Right renal pelvis (tissue), 4 donors: ENCODE measurements around the gene UCN. TPM values are rescaled to one million over a fixed set of nuclear protein-coding genes. Genes with fewer than 3 reads are reported as not detected.

Source experiments
- DNase-seq, 4 donors: peaks; one replicate each; pipeline ENCODE4 v3.0.0-alpha.2; 2013; ENCODE audit warnings: low read depth in 4 of 4, low spot score in 3 of 4, missing footprints in 1 of 4
- polyA plus RNA-seq, 4 donors: library from polyadenylated mRNA; unstranded; fragments of 120-200 nt; gene quantifications; one replicate each; pipeline ENCODE4 v1.2.1, GENCODE V29; 2013; ENCODE audit not compliant: insufficient read length in 4 of 4

Gene UCN
- polyA plus RNA-seq, 4 donors, result 0.39 to 1.1 (median 0.80) TPM

DNA sequence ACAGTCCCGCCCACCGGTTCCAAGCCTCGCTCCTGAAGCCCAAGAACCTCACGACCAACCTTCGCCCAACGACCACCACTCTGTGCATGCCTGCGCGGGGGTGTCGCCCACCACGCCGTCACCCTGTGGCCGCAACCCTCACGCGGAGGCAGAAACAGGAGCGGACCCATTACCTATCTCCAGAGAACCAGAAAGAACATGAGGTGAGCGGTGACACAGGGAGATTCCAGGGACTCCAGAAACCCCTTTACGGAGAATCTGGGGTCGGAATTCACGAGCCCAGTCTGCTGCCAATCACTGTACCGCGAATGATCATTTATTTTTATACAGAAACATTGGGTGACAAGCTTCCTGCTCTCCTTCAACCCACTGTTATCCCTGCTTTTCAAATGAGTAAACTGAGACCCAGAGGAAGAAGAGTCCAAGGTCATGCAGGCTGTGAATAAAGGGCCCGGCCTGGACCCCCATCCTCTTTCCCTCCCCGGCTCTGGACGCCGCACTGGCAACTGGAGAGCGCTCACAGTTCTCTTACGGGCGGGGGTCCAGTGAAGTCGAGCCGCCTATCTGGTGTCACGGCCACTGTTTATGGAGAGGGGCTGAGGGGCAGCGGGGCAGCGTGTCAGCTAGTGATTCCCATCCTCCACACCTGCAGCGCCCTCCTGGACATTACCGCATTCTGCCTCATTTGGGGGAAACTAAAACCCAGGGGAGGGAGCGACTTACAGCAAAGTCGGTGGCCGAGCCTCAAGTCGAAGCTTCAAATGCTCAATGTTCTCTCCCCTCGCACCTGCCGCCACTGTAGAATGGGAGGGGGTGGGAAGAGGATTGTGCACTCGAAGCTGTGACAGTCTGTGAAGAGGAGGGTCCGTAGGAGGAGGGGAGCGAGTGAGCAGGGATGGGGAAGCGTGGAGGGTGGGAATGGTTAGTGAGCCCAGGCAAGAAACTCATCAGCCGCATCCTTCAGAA, 44.7 kb downstream of the UCN start:
- no peak for DNase-seq

DNA sequence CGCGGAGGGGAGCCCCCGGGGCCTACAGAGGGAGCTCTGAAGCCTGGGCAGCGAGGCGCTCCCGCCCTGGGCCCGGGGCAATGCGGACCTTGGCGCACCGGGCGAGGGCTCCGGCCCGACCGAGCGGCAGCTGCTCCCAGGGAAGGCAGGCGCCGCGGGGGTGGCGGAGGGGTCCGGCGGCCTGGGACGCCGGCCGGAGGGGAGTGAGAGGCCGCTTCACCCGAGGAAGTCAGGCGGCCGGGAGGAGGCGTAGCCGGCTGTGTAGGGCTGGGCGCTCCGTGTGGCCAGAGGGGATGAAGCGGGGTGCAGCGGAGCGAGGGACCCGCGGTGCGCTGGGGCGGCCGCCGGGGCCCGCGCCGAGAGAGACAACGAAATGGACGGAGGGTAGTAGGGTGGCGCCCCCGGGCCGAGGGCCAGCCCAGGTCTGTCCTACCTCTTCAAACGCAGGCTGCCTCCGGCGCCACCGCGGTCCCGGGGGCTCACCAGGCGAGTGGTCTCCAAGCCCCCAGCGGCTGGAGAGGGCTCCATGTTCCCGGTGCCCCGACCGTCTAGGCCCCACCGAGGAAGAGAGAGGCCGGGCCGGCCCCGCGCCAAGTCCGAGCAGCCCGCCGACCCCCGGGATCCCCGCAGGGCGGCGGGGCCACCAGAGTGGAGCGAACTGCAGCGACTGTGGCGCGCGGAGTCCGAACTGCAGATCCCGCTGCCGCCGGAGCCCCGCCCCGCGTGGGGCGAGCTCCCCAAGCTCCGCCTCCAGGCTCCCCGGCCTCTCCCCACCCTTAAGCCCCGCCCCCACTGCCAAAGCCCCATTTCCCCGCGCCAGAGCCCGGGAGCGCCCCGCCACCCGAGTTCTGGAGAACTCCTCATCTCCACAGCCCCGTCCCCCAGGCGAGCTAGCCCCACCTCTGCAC, 45.6 kb downstream of the UCN start, which contains the start of gene SLC30A3:
Gene SLC30A3 (minus strand): TSS at position 669 of the 908 bp plus-strand sequence. CDS start 141 bp downstream, at position 528.
- DNase-seq, result no peak

DNA sequence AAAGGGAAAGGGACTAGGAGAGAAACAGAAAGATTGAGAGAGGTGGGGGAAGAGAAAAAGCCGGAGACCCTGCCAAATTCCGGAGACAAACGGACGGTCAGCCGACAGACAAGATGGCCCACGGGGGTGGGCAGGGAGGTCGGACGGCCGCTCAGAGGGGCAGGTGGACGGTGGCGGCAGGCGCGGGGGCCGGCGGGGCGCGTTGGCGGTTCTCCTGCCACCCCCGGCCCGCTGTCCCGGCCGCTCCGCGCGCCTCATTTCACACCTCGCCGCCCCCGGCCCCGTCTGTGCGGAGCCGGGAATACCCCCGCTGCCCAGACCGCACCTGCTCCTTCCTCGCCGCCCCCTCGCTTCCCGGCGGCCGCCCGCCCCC, 46.3 kb downstream of the UCN start:
- DNase-seq, result no peak

DNA sequence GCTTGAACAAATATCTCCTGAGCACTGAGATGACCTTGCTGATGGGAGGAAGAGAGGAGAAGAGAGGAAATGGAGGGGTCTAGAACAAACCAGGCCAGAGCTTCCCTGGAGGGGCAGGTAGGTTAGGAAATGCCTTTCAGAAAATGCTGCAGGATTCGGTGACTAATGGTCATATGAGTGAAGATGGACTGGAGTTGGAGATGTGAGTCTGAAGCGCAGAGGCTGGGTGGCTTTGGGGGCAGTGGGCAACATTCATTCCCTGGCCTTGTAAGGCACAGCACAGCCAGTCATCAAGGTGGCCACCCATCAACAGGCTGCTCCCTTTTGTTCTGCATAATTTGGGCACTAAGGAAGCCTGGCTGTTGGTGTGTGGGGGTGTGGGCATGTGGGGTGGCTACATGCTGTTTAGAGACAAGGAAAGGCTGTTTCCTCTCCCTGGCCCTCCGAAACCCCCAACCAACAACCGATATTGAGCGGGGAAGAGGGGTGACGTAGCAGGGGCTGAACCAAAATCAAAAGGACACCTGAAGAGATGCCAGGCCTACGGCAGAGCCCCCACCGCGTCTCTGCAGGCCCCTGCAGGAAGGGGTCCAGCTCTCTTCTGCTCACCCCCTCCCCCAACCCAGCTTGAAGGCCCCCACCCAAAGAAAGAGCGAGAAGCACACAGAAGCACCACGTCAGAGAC, 46.9 kb downstream of the UCN start:
- DNase-seq, result no peak

DNA sequence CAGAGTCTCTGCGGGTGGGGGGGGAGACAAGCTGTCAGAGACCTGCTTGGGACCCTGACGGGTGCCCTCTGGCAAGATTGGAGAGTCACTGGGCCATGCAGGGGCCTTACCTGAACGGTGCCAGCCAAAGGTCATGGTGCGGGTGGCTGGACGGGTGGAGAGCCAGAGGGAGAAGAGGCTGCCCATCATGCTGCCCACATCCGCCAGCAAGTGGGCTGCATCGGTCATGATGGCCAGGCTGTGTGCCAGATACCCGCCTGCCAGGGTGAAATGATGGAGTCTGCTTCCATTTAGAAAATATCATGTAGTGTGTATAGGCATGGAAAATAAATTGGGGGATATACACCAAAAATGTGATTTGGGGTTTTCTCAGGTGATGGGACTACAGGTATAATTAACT, 50.2 kb downstream of the UCN start:
- no peak for DNase-seq

Other genes with a start within 250 kb of the UCN start
- 100 to 1,000 TPM; 242 to 277 (median 260) TPM for gene OST4, start 236.8 kb downstream of the UCN start, polyA plus RNA-seq
- gene EMILIN1, start 229.8 kb downstream of the UCN start, polyA plus RNA-seq, result 100 to 1,000 TPM in 1 of 4 donors, 10 to 100 TPM in 3; 61.5 to 121 (median 86.3) TPM
- 10 to 100 TPM; 43.9 to 59.9 (median 51.2) TPM for gene KHK, start 221.7 kb downstream of the UCN start, polyA plus RNA-seq
- gene CGREF1, start 189.3 kb downstream of the UCN start, polyA plus RNA-seq, result 1 to 10 TPM; 4.6 to 7.5 (median 6.1) TPM
- 1 to 10 TPM; 1.2 to 2.1 (median 1.3) TPM for gene ABHD1, start 184.6 kb downstream of the UCN start, polyA plus RNA-seq
- gene PREB, start 173.8 kb downstream of the UCN start, polyA plus RNA-seq, result 10 to 100 TPM; 46.4 to 56.9 (median 51.4) TPM
- under 1 TPM in 1 of 4 donors, not detected in 3; 0.04 TPM for gene PRR30, start 169.0 kb downstream of the UCN start, polyA plus RNA-seq
- under 1 TPM; 0.46 to 0.79 (median 0.59) TPM for gene TCF23, start 159.4 kb downstream of the UCN start, polyA plus RNA-seq
- 100 to 1,000 TPM; 157 to 190 (median 171) TPM for gene ATRAID, start 96.4 kb downstream of the UCN start, polyA plus RNA-seq
- gene SLC5A6, start 96.2 kb downstream of the UCN start, polyA plus RNA-seq, result 10 to 100 TPM; 31.5 to 39.6 (median 37.7) TPM
- gene CAD, start 91.1 kb downstream of the UCN start, polyA plus RNA-seq, result 10 to 100 TPM; 36.0 to 47.7 (median 42.1) TPM
- 1 to 10 TPM; 5.1 to 7.8 (median 7.6) TPM for gene SLC30A3, start 45.4 kb downstream of the UCN start, polyA plus RNA-seq
- 1 to 10 TPM in 2 of 4 donors, under 1 TPM in 2; 0.55 to 1.1 (median 0.88) TPM for gene DNAJC5G, start 33.0 kb downstream of the UCN start, polyA plus RNA-seq
- 1 to 10 TPM; 3.5 to 6.3 (median 4.6) TPM for gene TRIM54, start 26.0 kb downstream of the UCN start, polyA plus RNA-seq
- gene MPV17, start 14.7 kb upstream of the UCN start, polyA plus RNA-seq, result 10 to 100 TPM; 76.0 to 86.2 (median 78.0) TPM
- 10 to 100 TPM; 62.8 to 77.1 (median 72.7) TPM for gene GTF3C2, start 48.3 kb upstream of the UCN start, polyA plus RNA-seq
- gene EIF2B4, start 61.9 kb upstream of the UCN start, polyA plus RNA-seq, result 10 to 100 TPM; 48.2 to 54.5 (median 52.9) TPM
- gene SNX17, start 62.2 kb upstream of the UCN start, polyA plus RNA-seq, result 100 to 1,000 TPM; 102 to 128 (median 108) TPM
- gene ZNF513, start 72.3 kb upstream of the UCN start, polyA plus RNA-seq, result 10 to 100 TPM; 16.7 to 25.9 (median 18.4) TPM
- gene PPM1G, start 101.1 kb upstream of the UCN start, polyA plus RNA-seq, result 10 to 100 TPM; 92.4 to 98.5 (median 94.7) TPM
- 100 to 1,000 TPM; 123 to 138 (median 132) TPM for gene NRBP1, start 120.2 kb upstream of the UCN start, polyA plus RNA-seq
- 1 to 10 TPM; 6.1 to 8.5 (median 7.1) TPM for gene KRTCAP3, start 133.9 kb upstream of the UCN start, polyA plus RNA-seq
- 10 to 100 TPM; 41.1 to 48.0 (median 41.4) TPM for gene IFT172, start 181.3 kb upstream of the UCN start, polyA plus RNA-seq
- gene FNDC4, start 186.8 kb upstream of the UCN start, polyA plus RNA-seq, result 1 to 10 TPM; 7.3 to 9.1 (median 8.6) TPM
- under 1 TPM in 2 of 4 donors, not detected in 2; 0.16 to 0.39 TPM for gene GCKR, start 188.4 kb upstream of the UCN start, polyA plus RNA-seq